ENCODE data around the gene SORL1. TPM values are rescaled to one million over a fixed set of nuclear protein-coding genes. Genes with fewer than 3 reads are reported as not detected.

Gene SORL1
- 1.3 and 11.8 TPM in 2 replicates for total RNA-seq

GRCh38 chr11:121451986-121452608 lies at the start of gene SORL1:
Gene SORL1, plus strand, starts transcription at chr11:121452314. Its CDS starts 18 bp downstream, at chr11:121452332.

GRCh38 chr11:121452609-121453150 lies 566 bp downstream of the SORL1 start, which contains the start of gene SORL1-AS1:
Gene SORL1-AS1, minus strand, starts transcription at chr11:121452967.

Other genes with a start within 250 kb of the SORL1 start
- 54.4 and 66.0 TPM in 2 replicates for gene SC5D, start 159.5 kb upstream of the SORL1 start, total RNA-seq